Esophagus muscularis mucosa (tissue), 4 donors: ENCODE data around the gene LMF1. TPM values are rescaled to one million over a fixed set of nuclear protein-coding genes. Genes with fewer than 3 reads are reported as not detected.

ENCODE experiments used
- DNase-seq: peaks from one replicate; pipeline ENCODE4 v3.0.0-alpha.2; 2017; ENCODE audit errors: extremely low spot score
- H3K27ac ChIP-seq, 4 donors: fragments of 200-600 bp; sonication (generic); replicated peaks in 1 of 4; 1 replicate in 3 of 4; 2 replicates in 1 of 4; pipeline ENCODE4 v1.5.1; 2016 to 2019; ENCODE audit warnings: mild to moderate bottlenecking in 1 of 4
- H3K27me3 ChIP-seq, 4 donors: fragments of 200-600 bp; sonication (generic); one replicate each; pipeline versions ENCODE4 v1.5.1 to v1.6.0; 2016 to 2019
- H3K36me3 ChIP-seq, 4 donors: fragments of 200-600 bp; sonication (generic); one replicate each; pipeline ENCODE4 v1.5.1; 2016 to 2019
- H3K4me1 ChIP-seq, 4 donors: fragments of 200-600 bp; sonication (generic); one replicate each; pipeline ENCODE4 v1.5.1; 2016 to 2019
- H3K4me3 ChIP-seq, 4 donors: fragments of 200-600 bp; sonication (generic); 1 replicate in 2 of 4; 2 replicates in 2 of 4; pipeline ENCODE4 v1.5.1; 2016 to 2019; ENCODE audit warnings: mild to moderate bottlenecking in 4 of 4, moderate library complexity in 1 of 4
- H3K9me3 ChIP-seq, 4 donors: fragments of 200-600 bp; sonication (generic); 1 replicate in 3 of 4; 2 replicates in 1 of 4; pipeline ENCODE4 v1.5.1; 2016 to 2019
- EP300 ChIP-seq: sonication (generic); formaldehyde crosslinking; IDR thresholded peaks from one replicate; pipeline ENCODE4 v1.6.1; 2017; ENCODE audit warnings: antibody characterized with exemption
- POLR2A ChIP-seq: fragments of 450-650 bp; IDR thresholded peaks from one replicate; pipeline ENCODE4 v1.6.1; 2017; ENCODE audit warnings: antibody characterized with exemption, moderate library complexity, mild to moderate bottlenecking, low read depth
- POLR2AphosphoS5 ChIP-seq, 2 donors: sonication (generic); formaldehyde crosslinking; IDR thresholded peaks; one replicate each; pipeline ENCODE4 v1.6.1; 2017; ENCODE audit warnings: antibody characterized with exemption in 2 of 2
- WGBS: methylation state at CpG from one replicate; pipeline ENCODE4 v1.1.5; 2018; 5-methylcytosine and 5-hydroxymethylcytosine counted together
- intact Hi-C: fragments of 100-400 bp; cut with DNase I; formaldehyde crosslinking; loops from one replicate; pipeline ENCODE4 v1.15.1; 2023
- total RNA-seq, 4 donors: library from RNA; depleted of rRNA; stranded (reverse); fragments of >200 nt; gene quantifications; one replicate each; pipeline versions ENCODE4 v1.1.0 to v1.2.1, GENCODE V29; 2016
- TF ChIP-seq, protein P1 (sequence below), 3 experiments: fragments of 200-600 bp in 2 of 3; fragments of 450-650 bp in 1 of 3; sonication (generic) in 2 of 3; IDR thresholded peaks; one replicate each; pipeline ENCODE4 v1.5.1; 2017 to 2019; ENCODE audit warnings: antibody characterized with exemption in 3 of 3, mild to moderate bottlenecking in 2 of 3, moderate library complexity in 1 of 3

The LMF1 gene
- total RNA-seq, 4 donors from 2014 or later, result 14.5 to 32.0 (median 23.8) TPM

DNA sequence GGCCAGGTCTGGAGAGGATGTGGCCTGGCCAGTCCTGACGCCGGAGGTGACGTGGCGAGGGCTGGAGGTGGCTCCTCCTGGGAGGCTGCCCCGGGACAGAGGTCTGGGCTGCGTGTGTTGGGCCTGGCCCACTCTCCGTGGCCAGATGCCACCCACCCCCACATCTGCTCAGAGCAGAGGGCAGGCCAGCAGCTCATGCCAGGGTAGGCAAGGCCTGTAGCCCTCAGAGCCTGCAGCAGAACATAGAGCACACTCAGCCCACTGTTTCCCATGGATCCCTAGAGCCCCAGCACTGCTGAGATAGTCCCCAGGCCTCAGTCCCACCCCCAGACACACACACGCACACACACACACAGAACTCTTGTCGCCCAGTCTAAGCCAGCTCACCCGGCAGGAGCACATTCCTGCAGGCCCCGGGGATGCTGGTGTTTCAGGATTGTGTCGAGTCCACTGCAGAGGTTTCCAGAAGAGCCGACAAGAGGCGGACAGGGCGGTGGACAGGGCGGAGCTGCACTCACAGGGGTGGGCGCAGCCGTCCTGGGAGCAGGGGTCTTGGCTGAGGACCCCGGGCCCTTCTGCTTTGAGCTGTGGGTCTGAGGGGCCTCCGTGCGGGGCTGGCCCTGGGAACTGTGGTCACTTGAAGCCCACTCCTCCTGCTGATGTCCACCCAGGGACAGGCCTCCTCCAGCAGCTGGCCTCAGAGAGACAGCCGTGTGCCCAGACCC, 44.1 kb upstream of the LMF1 start:
- H3K4me3 ChIP-seq, result no peak overlapping the region
- H3K4me1 ChIP-seq, result no peaks in the 10 kb centered on the region
- TF ChIP-seq POLR2A, result no peak
- TF ChIP-seq POLR2AphosphoS5 (IDR thresholded peaks at IDR 0.05), result no peak
- no peak for TF ChIP-seq EP300
- TF ChIP-seq, protein P1, sequence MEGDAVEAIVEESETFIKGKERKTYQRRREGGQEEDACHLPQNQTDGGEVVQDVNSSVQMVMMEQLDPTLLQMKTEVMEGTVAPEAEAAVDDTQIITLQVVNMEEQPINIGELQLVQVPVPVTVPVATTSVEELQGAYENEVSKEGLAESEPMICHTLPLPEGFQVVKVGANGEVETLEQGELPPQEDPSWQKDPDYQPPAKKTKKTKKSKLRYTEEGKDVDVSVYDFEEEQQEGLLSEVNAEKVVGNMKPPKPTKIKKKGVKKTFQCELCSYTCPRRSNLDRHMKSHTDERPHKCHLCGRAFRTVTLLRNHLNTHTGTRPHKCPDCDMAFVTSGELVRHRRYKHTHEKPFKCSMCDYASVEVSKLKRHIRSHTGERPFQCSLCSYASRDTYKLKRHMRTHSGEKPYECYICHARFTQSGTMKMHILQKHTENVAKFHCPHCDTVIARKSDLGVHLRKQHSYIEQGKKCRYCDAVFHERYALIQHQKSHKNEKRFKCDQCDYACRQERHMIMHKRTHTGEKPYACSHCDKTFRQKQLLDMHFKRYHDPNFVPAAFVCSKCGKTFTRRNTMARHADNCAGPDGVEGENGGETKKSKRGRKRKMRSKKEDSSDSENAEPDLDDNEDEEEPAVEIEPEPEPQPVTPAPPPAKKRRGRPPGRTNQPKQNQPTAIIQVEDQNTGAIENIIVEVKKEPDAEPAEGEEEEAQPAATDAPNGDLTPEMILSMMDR (IDR thresholded peaks at IDR 0.05), result no peak
- H3K27ac ChIP-seq, result no peak overlapping the region
- no peak for DNase-seq
- no peaks in the 10 kb centered on the region for H3K36me3 ChIP-seq
- no peaks in the 10 kb centered on the region for H3K9me3 ChIP-seq
- 87% methylated on average over 10 of the region's 22 CpGs for WGBS
- intact Hi-C loops, result no loop called here
- peaks cover 0 to 46% (median 0%) of the 10 kb centered on the region in 4 donors for H3K27me3 ChIP-seq

- Histone ChIP-seq H3K9me3 (no peaks in the 10 kb centered on the region), H3K4me3 (no peak overlapping the region), H3K4me1 (no peaks in the 10 kb centered on the region), H3K27me3 (peaks cover 0 to 46% (median 0%) of the 10 kb centered on the region in 4 donors), H3K36me3 (no peaks in the 10 kb centered on the region), H3K27ac (no peak overlapping the region)
- no peak for TF ChIP-seq POLR2A
- no peak for TF ChIP-seq POLR2AphosphoS5 (IDR thresholded peaks at IDR 0.05)
- no peak for TF ChIP-seq EP300
- TF ChIP-seq, protein P1 (IDR thresholded peaks at IDR 0.05), result no peak
- intact Hi-C loops, result no loop called here
- no peak for DNase-seq
- WGBS, result 75% methylated on average over 2 of the region's 8 CpGs
Measured at GRCh38 chr16:1014221-1014620, 43.4 kb upstream of the LMF1 start.

DNA sequence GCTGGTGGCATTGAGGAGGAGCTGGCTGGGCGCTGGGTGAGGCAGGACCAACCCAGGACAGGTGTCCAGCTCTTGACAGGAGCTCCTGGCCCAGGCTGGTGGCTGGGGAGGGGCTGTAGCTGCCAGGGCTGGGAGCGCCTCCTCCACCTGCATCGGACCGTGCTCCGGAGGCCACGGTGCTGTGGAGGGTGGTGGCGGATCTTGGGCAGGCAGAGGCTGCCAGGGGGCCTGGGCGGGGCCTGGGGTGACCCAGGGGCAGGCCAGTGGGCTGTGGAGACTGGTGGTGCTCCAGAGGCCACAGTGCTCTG, 42.8 kb upstream of the LMF1 start:
- Histone ChIP-seq H3K27ac (no peak overlapping the region), H3K27me3 (peaks cover 0 to 46% (median 0%) of the 10 kb centered on the region in 4 donors), H3K9me3 (no peaks in the 10 kb centered on the region), H3K4me1 (no peaks in the 10 kb centered on the region), H3K36me3 (no peaks in the 10 kb centered on the region), H3K4me3 (no peak overlapping the region)
- WGBS, result 100% methylated on average over 1 of the region's 8 CpGs
- TF ChIP-seq POLR2AphosphoS5 (IDR thresholded peaks at IDR 0.05) (no peak), EP300 (no peak), POLR2A (no peak)
- TF ChIP-seq, protein P1 (IDR thresholded peaks at IDR 0.05), result no peak
- DNase-seq, result no peak
- intact Hi-C loops, result no loop called here

- Histone ChIP-seq H3K27me3 (peaks cover 0 to 51% (median 0%) of the 10 kb centered on the region in 4 donors), H3K4me3 (no peak overlapping the region), H3K4me1 (no peaks in the 10 kb centered on the region), H3K9me3 (no peaks in the 10 kb centered on the region), H3K27ac (no peak overlapping the region), H3K36me3 (no peaks in the 10 kb centered on the region)
- intact Hi-C loops, result no loop called here
- whole genome bisulfite sequencing, result 84% methylated on average over 10 of the region's 28 CpGs
- TF ChIP-seq, protein P1 (IDR thresholded peaks at IDR 0.05), result no peak
- TF ChIP-seq POLR2AphosphoS5 (IDR thresholded peaks at IDR 0.05), result no peak
- no peak for TF ChIP-seq POLR2A
- TF ChIP-seq EP300, result no peak
- no peak for DNase-seq
Measured at GRCh38 chr16:1012722-1013592, 42.2 kb upstream of the LMF1 start.
